ENCODE measurements around the gene MATR3.

The MATR3 gene

GRCh38 chr5:139312075-139312474, 18.5 kb downstream of the MATR3 start:
- Histone ChIP-seq H3K27me3 (ENCODE audit: control insufficient read depth in 1 of 2, insufficient read depth in 1 of 2, low read length in 2 of 2) (no peaks in the 10 kb centered on the region), H3K14ac (ENCODE audit: low read length in 2 of 2) (no peak overlapping the region), H2AFZ (ENCODE audit: low read depth, low read length) (no peak overlapping the region), H3K36me3 (ENCODE audit: control insufficient read depth in 1 of 2, insufficient read depth in 2 of 2, low read depth in 1 of 2, low read length in 2 of 2) (peaks cover 10 to 40% of the 10 kb centered on the region in 2 experiments), H3K4me3 (ENCODE audit: insufficient read depth in 1 of 2, low read depth in 1 of 2, low read length in 2 of 2) (no peak overlapping the region), H2AK5ac (ENCODE audit: low read length, severe bottlenecking) (no peak overlapping the region), H3K79me1 (replicated peaks; ENCODE audit: low read length, poor library complexity, severe bottlenecking) (no peaks in the 10 kb centered on the region), H2BK120ac (ENCODE audit: low read depth, low read length) (no peak overlapping the region), H3K27ac (ENCODE audit: low read length, poor library complexity, severe bottlenecking) (no peak overlapping the region), H3K4ac (ENCODE audit: low read depth in 1 of 2, low read length in 2 of 2) (no peak overlapping the region), H4K91ac (ENCODE audit: low read length) (no peak overlapping the region), H3K23ac (ENCODE audit: low read length in 2 of 2) (no peak overlapping the region), H3K9me3 (ENCODE audit: control insufficient read depth, low read length) (no peaks in the 10 kb centered on the region), H3K4me1 (ENCODE audit: control insufficient read depth, insufficient read depth, low read depth, low read length) (peaks cover 5% of the 10 kb centered on the region), H4K8ac (ENCODE audit: low read length) (no peak overlapping the region), H2BK12ac (ENCODE audit: low read length in 2 of 2) (no peak overlapping the region), H2BK5ac (ENCODE audit: low read depth, low read length, poor library complexity, severe bottlenecking) (no peak overlapping the region), H3K18ac (ENCODE audit: low read depth in 1 of 2, low read length in 2 of 2) (no peak overlapping the region), H2BK15ac (ENCODE audit: low read depth, poor library complexity, severe bottlenecking) (no peak overlapping the region), H3K9ac (ENCODE audit: low read length) (no peak overlapping the region), H3K4me2 (ENCODE audit: low read length, poor library complexity, severe bottlenecking) (no peak overlapping the region)
- 87% methylated on average over 8 of the region's 9 CpGs for WGBS
- no peak for DNase-seq

GRCh38 chr5:139314276-139314675, 20.7 kb downstream of the MATR3 start:
- Histone ChIP-seq H3K27me3 (ENCODE audit: control insufficient read depth in 1 of 2, insufficient read depth in 1 of 2, low read length in 2 of 2) (no peaks in the 10 kb centered on the region), H2BK12ac (ENCODE audit: low read length in 2 of 2) (no peak overlapping the region), H3K18ac (ENCODE audit: low read depth in 1 of 2, low read length in 2 of 2) (no peak overlapping the region), H3K36me3 (ENCODE audit: control insufficient read depth in 1 of 2, insufficient read depth in 2 of 2, low read depth in 1 of 2, low read length in 2 of 2) (peaks cover 20 to 52% of the 10 kb centered on the region in 2 experiments), H4K91ac (ENCODE audit: low read length) (no peak overlapping the region), H2BK120ac (ENCODE audit: low read depth, low read length) (no peak overlapping the region), H2BK15ac (ENCODE audit: low read depth, poor library complexity, severe bottlenecking) (no peak overlapping the region), H3K79me1 (replicated peaks; ENCODE audit: low read length, poor library complexity, severe bottlenecking) (peaks cover 5% of the 10 kb centered on the region), H3K9ac (ENCODE audit: low read length) (no peak overlapping the region), H3K4me1 (ENCODE audit: control insufficient read depth, insufficient read depth, low read depth, low read length) (peaks cover 3% of the 10 kb centered on the region), H3K4me2 (ENCODE audit: low read length, poor library complexity, severe bottlenecking) (no peak overlapping the region), H3K4ac (ENCODE audit: low read depth in 1 of 2, low read length in 2 of 2) (no peak overlapping the region), H4K8ac (ENCODE audit: low read length) (no peak overlapping the region), H2AFZ (ENCODE audit: low read depth, low read length) (no peak overlapping the region), H3K9me3 (ENCODE audit: control insufficient read depth, low read length) (no peaks in the 10 kb centered on the region), H3K27ac (ENCODE audit: low read length, poor library complexity, severe bottlenecking) (no peak overlapping the region), H2AK5ac (ENCODE audit: low read length, severe bottlenecking) (no peak overlapping the region), H3K14ac (ENCODE audit: low read length in 2 of 2) (no peak overlapping the region), H3K23ac (ENCODE audit: low read length in 2 of 2) (no peak overlapping the region), H2BK5ac (ENCODE audit: low read depth, low read length, poor library complexity, severe bottlenecking) (no peak overlapping the region), H3K4me3 (ENCODE audit: insufficient read depth in 1 of 2, low read depth in 1 of 2, low read length in 2 of 2) (no peak overlapping the region)
- DNase-seq = no peak
- WGBS = 100% methylated on average over 1 of the region's 1 CpG

DNA sequence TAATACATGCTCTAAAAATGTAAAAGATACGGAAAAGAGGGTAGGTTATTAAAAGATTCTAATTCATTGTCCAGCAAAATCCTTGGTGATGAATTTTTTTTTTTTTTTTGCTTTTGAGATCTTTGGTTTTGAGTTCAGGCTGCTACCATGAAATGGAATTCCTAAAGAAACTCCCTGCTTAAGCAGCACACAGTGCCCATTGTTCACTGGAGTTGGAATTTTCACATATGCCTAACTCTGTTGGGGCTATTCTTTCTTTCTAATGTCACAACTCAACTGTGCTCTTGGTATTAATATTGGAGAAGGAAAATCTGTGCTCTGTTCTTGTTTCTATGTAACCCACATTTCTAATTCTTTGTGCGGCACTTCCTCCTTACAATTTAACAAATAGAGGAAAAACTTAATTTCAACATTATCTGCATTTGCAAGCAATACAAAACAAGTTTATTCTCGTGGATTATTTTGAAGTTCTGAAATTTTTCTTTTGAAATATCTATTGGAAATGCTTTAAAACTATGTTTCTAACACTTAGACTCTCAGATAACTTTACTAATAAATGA, 21.6 kb downstream of the MATR3 start:
- no peak overlapping the region for H2BK12ac ChIP-seq (ENCODE audit: low read length in 2 of 2)

DNA sequence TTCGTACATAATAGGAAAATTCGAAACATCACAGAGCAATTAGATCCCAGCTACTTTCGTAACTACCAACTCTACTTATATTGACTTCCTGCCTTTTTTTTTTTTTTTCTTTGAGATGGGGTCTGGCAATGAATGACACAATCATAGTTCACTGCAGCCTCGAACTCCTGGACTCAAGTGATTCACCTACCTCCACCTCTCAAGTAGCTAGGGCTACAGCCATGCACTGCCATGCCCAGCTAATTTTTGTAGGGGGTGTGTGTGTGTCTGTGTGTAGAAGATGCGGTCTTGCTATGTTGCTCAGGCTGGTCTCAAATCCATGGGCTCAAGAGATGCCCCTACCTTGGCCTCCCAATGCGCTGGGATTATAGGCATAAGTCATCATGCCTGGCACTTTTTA, 42.3 kb downstream of the MATR3 start:
- H3K36me3 ChIP-seq (ENCODE audit: control insufficient read depth in 1 of 2, insufficient read depth in 2 of 2, low read depth in 1 of 2, low read length in 2 of 2) = peaks cover 22 to 31% of the 10 kb centered on the region in 2 experiments
- no peak overlapping the region for H3K18ac ChIP-seq (ENCODE audit: low read depth in 1 of 2, low read length in 2 of 2)
- no peak overlapping the region for H2BK15ac ChIP-seq (ENCODE audit: low read depth, poor library complexity, severe bottlenecking)
- no peaks in the 10 kb centered on the region for H3K4me1 ChIP-seq (ENCODE audit: control insufficient read depth, insufficient read depth, low read depth, low read length)
- H4K91ac ChIP-seq (ENCODE audit: low read length) = no peak overlapping the region
- H2AK5ac ChIP-seq (ENCODE audit: low read length, severe bottlenecking) = no peak overlapping the region
- no peak overlapping the region for H3K27ac ChIP-seq (ENCODE audit: low read length, poor library complexity, severe bottlenecking)
- no peaks in the 10 kb centered on the region for H3K27me3 ChIP-seq (ENCODE audit: control insufficient read depth in 1 of 2, insufficient read depth in 1 of 2, low read length in 2 of 2)
- no peak overlapping the region for H3K4ac ChIP-seq (ENCODE audit: low read depth in 1 of 2, low read length in 2 of 2)
- WGBS = 67% methylated on average over 1 of the region's 6 CpGs
- H3K4me2 ChIP-seq (ENCODE audit: low read length, poor library complexity, severe bottlenecking) = no peak overlapping the region
- no peak for DNase-seq
- H3K79me1 ChIP-seq (replicated peaks; ENCODE audit: low read length, poor library complexity, severe bottlenecking) = peaks cover 15% of the 10 kb centered on the region
- no peak overlapping the region for H3K23ac ChIP-seq (ENCODE audit: low read length in 2 of 2)
- no peak overlapping the region for H4K8ac ChIP-seq (ENCODE audit: low read length)
- no peak overlapping the region for H2AFZ ChIP-seq (ENCODE audit: low read depth, low read length)
- no peak overlapping the region for H2BK120ac ChIP-seq (ENCODE audit: low read depth, low read length)
- H3K9me3 ChIP-seq (ENCODE audit: control insufficient read depth, low read length) = no peaks in the 10 kb centered on the region
- no peak overlapping the region for H2BK12ac ChIP-seq (ENCODE audit: low read length in 2 of 2)
- no peak overlapping the region for H3K9ac ChIP-seq (ENCODE audit: low read length)
- H3K14ac ChIP-seq (ENCODE audit: low read length in 2 of 2) = no peak overlapping the region
- H2BK5ac ChIP-seq (ENCODE audit: low read depth, low read length, poor library complexity, severe bottlenecking) = no peak overlapping the region
- H3K4me3 ChIP-seq (ENCODE audit: insufficient read depth in 1 of 2, low read depth in 1 of 2, low read length in 2 of 2) = no peak overlapping the region

More for the DNA sequence above, 21.6 kb downstream of the MATR3 start:
- no peaks in the 10 kb centered on the region for H3K9me3 ChIP-seq (ENCODE audit: control insufficient read depth, low read length)
- no peak overlapping the region for H2BK120ac ChIP-seq (ENCODE audit: low read depth, low read length)
- no peak overlapping the region for H3K18ac ChIP-seq (ENCODE audit: low read depth in 1 of 2, low read length in 2 of 2)
- H3K4ac ChIP-seq (ENCODE audit: low read depth in 1 of 2, low read length in 2 of 2) = no peak overlapping the region
- no peak overlapping the region for H2BK5ac ChIP-seq (ENCODE audit: low read depth, low read length, poor library complexity, severe bottlenecking)
- H4K91ac ChIP-seq (ENCODE audit: low read length) = no peak overlapping the region
- no peak overlapping the region for H3K9ac ChIP-seq (ENCODE audit: low read length)
- no peak overlapping the region for H3K4me2 ChIP-seq (ENCODE audit: low read length, poor library complexity, severe bottlenecking)
- no peaks in the 10 kb centered on the region for H3K27me3 ChIP-seq (ENCODE audit: control insufficient read depth in 1 of 2, insufficient read depth in 1 of 2, low read length in 2 of 2)
- peaks cover 27 to 58% of the 10 kb centered on the region in 2 experiments for H3K36me3 ChIP-seq (ENCODE audit: control insufficient read depth in 1 of 2, insufficient read depth in 2 of 2, low read depth in 1 of 2, low read length in 2 of 2)
- DNase-seq = no peak
- no peak overlapping the region for H3K14ac ChIP-seq (ENCODE audit: low read length in 2 of 2)
- H3K4me1 ChIP-seq (ENCODE audit: control insufficient read depth, insufficient read depth, low read depth, low read length) = peaks cover 3% of the 10 kb centered on the region
- no peak overlapping the region for H3K4me3 ChIP-seq (ENCODE audit: insufficient read depth in 1 of 2, low read depth in 1 of 2, low read length in 2 of 2)
- 100% methylated on average over 1 of the region's 3 CpGs for WGBS
- H2AK5ac ChIP-seq (ENCODE audit: low read length, severe bottlenecking) = no peak overlapping the region
- no peak overlapping the region for H2BK15ac ChIP-seq (ENCODE audit: low read depth, poor library complexity, severe bottlenecking)
- H4K8ac ChIP-seq (ENCODE audit: low read length) = no peak overlapping the region
- H3K79me1 ChIP-seq (replicated peaks; ENCODE audit: low read length, poor library complexity, severe bottlenecking) = peaks cover 6% of the 10 kb centered on the region
- H2AFZ ChIP-seq (ENCODE audit: low read depth, low read length) = no peak overlapping the region
- H3K23ac ChIP-seq (ENCODE audit: low read length in 2 of 2) = no peak overlapping the region
- no peak overlapping the region for H3K27ac ChIP-seq (ENCODE audit: low read length, poor library complexity, severe bottlenecking)

Data from mesenchymal stem cell (in vitro differentiated cells and primary cell).